H9 (cell line): ENCODE measurements around the gene ZNHIT3. TPM values are rescaled to one million over a fixed set of nuclear protein-coding genes. Genes with fewer than 3 reads are reported as not detected.

Source experiments
- DNase-seq: peaks from one replicate; pipeline ENCODE4 v3.0.0-alpha.2; 2017
- H2AFZ ChIP-seq: one replicate; pipeline ENCODE4 v1.6.1; 2013; ENCODE audit warnings: mild to moderate bottlenecking, low read length, control low read depth, moderate library complexity
- H2AK5ac ChIP-seq: 2 replicates; pipeline ENCODE4 v1.6.1; 2013; ENCODE audit warnings: low read length, control low read depth, mixed read lengths; ENCODE audit not compliant: insufficient read length
- H2BK120ac ChIP-seq: one replicate; pipeline ENCODE4 v1.6.1; 2013; ENCODE audit warnings: low read depth, mild to moderate bottlenecking, low read length, control low read depth, inconsistent platforms; ENCODE audit not compliant: poor library complexity, severe bottlenecking
- H2BK12ac ChIP-seq: 2 replicates; pipeline ENCODE4 v1.6.1; 2013; ENCODE audit warnings: low read length, control low read depth, mixed read lengths, low read depth; ENCODE audit not compliant: insufficient read length
- H2BK15ac ChIP-seq: 2 replicates; pipeline ENCODE4 v1.6.1; 2013; ENCODE audit warnings: low read depth, low read length, control low read depth
- H2BK20ac ChIP-seq: one replicate; pipeline ENCODE4 v1.6.1; 2013; ENCODE audit warnings: low read depth, mild to moderate bottlenecking, low read length, control low read depth, inconsistent platforms; ENCODE audit not compliant: poor library complexity, severe bottlenecking
- H2BK5ac ChIP-seq: 2 replicates; pipeline ENCODE4 v1.6.1; 2013; ENCODE audit warnings: low read length, control low read depth, mixed read lengths; ENCODE audit not compliant: insufficient read length
- H3K14ac ChIP-seq: 2 replicates; pipeline ENCODE4 v1.6.1; 2013; ENCODE audit warnings: low read length, control low read depth; ENCODE audit not compliant: insufficient read depth
- H3K18ac ChIP-seq: 2 replicates; pipeline ENCODE4 v1.6.1; 2013; ENCODE audit warnings: low read depth, mild to moderate bottlenecking, mixed read lengths, low read length, control low read depth; ENCODE audit not compliant: insufficient read length
- H3K23ac ChIP-seq: 2 replicates; pipeline ENCODE4 v1.6.1; 2013; ENCODE audit warnings: low read length, control low read depth, mixed read lengths, low read depth; ENCODE audit not compliant: insufficient read length
- H3K23me2 ChIP-seq: 2 replicates; pipeline ENCODE4 v1.6.1; 2013; ENCODE audit warnings: low read depth, mild to moderate bottlenecking, mixed read lengths, low read length, control low read depth; ENCODE audit not compliant: insufficient read length, poor library complexity, severe bottlenecking
- H3K27ac ChIP-seq: 2 replicates; pipeline ENCODE4 v1.5.1; 2013; ENCODE audit warnings: low read length, control low read depth, mixed read lengths, low read depth; ENCODE audit not compliant: insufficient read length
- H3K27me3 ChIP-seq: 2 replicates; pipeline ENCODE4 v1.6.1; 2013; ENCODE audit warnings: low read length, control low read depth, inconsistent platforms; ENCODE audit not compliant: insufficient read depth
- H3K4ac ChIP-seq: 2 replicates; pipeline ENCODE4 v1.6.1; 2013; ENCODE audit warnings: low read depth, mild to moderate bottlenecking, control low read depth, inconsistent platforms, low read length, moderate library complexity
- H3K4me1 ChIP-seq: 2 replicates; pipeline ENCODE4 v1.6.1; 2013; ENCODE audit warnings: low read length, control low read depth, inconsistent platforms; ENCODE audit not compliant: insufficient read depth
- H3K4me2 ChIP-seq: 2 replicates; pipeline ENCODE4 v1.6.1; 2013; ENCODE audit warnings: low read length, control low read depth, mixed read lengths; ENCODE audit not compliant: insufficient read length, insufficient read depth
- H3K56ac ChIP-seq: 2 replicates; pipeline ENCODE4 v1.6.1; 2013; ENCODE audit warnings: low read depth, mild to moderate bottlenecking, mixed read lengths, low read length, control low read depth; ENCODE audit not compliant: insufficient read length
- H3K79me1 ChIP-seq: 2 replicates; pipeline ENCODE4 v1.6.1; 2013; ENCODE audit warnings: low read depth, mild to moderate bottlenecking, moderate library complexity, low read length, control low read depth, inconsistent platforms; ENCODE audit not compliant: insufficient read depth, poor library complexity, severe bottlenecking
- H3K79me2 ChIP-seq: 2 replicates; pipeline ENCODE4 v1.6.1; 2013; ENCODE audit warnings: low read length, control low read depth, inconsistent platforms; ENCODE audit not compliant: insufficient read depth
- H3K9ac ChIP-seq: 2 replicates; pipeline ENCODE4 v1.6.1; 2013; ENCODE audit warnings: low read length, control low read depth, mixed read lengths; ENCODE audit not compliant: insufficient read length; ENCODE audit errors: extremely low read depth
- H3K9me3 ChIP-seq: one replicate; pipeline ENCODE4 v1.6.1; 2013; ENCODE audit warnings: low read depth, low read length, inconsistent platforms; ENCODE audit not compliant: control insufficient read depth
- H3T11ph ChIP-seq: one replicate; pipeline ENCODE4 v1.6.1; 2013; ENCODE audit warnings: mild to moderate bottlenecking, low read length, control low read depth, inconsistent platforms
- H4K20me1 ChIP-seq: one replicate; pipeline ENCODE4 v1.6.1; 2013; ENCODE audit not compliant: control insufficient read depth, insufficient read length, insufficient read depth
- H4K5ac ChIP-seq: 2 replicates; pipeline ENCODE4 v1.6.1; 2013; ENCODE audit warnings: low read depth, mild to moderate bottlenecking, mixed read lengths, low read length, control low read depth; ENCODE audit not compliant: insufficient read length
- H4K8ac ChIP-seq: replicated peaks from 2 replicates; pipeline ENCODE4 v1.6.1; 2013; ENCODE audit warnings: low read length, control low read depth, mixed read lengths, low read depth; ENCODE audit not compliant: insufficient read length
- H4K91ac ChIP-seq: 2 replicates; pipeline ENCODE4 v1.6.1; 2013; ENCODE audit warnings: low read depth, mild to moderate bottlenecking, moderate library complexity, mixed read lengths, low read length, control low read depth; ENCODE audit not compliant: insufficient read length
- H3K27ac Mint-ChIP-seq, 3 experiments: 2 replicates in 2 of 3; 3 replicates in 1 of 3; pipeline ENCODE4 v1.8.0; 2020 to 2021; ENCODE audit warnings: mixed read lengths in 3 of 3, mild to moderate bottlenecking in 1 of 3, moderate library complexity in 1 of 3
- H3K27me3 Mint-ChIP-seq: 2 replicates; pipeline ENCODE4 v1.8.0; 2021; ENCODE audit warnings: low read depth, mild to moderate bottlenecking, moderate library complexity, mixed read lengths
- H3K36me3 Mint-ChIP-seq, 3 experiments: 2 replicates in 2 of 3; 3 replicates in 1 of 3; pipeline ENCODE4 v1.8.0; 2020 to 2021; ENCODE audit warnings: low read depth in 3 of 3, mixed read lengths in 3 of 3; ENCODE audit not compliant: insufficient read depth in 1 of 3
- H3K4me1 Mint-ChIP-seq, 2 experiments: 2 replicates each; pipeline ENCODE4 v1.8.0; 2020; ENCODE audit warnings: mixed read lengths in 2 of 2
- H3K4me3 Mint-ChIP-seq, 2 experiments: 2 replicates in 1 of 2; 3 replicates in 1 of 2; pipeline ENCODE4 v1.8.0; 2020 to 2021; ENCODE audit warnings: mild to moderate bottlenecking in 2 of 2, mixed read lengths in 2 of 2, moderate library complexity in 1 of 2
- H3K9me3 Mint-ChIP-seq, 2 experiments: 2 replicates in 1 of 2; 3 replicates in 1 of 2; pipeline ENCODE4 v1.8.0; 2020; ENCODE audit warnings: mild to moderate bottlenecking in 2 of 2, mixed read lengths in 2 of 2, moderate library complexity in 1 of 2
- CTCF ChIP-seq: fragments of 200-600 bp; sonication (generic); conservative IDR thresholded peaks from 3 replicates; pipeline ENCODE4 v1.8.0; 2021; ENCODE audit warnings: antibody characterized with exemption, mild to moderate bottlenecking
- WGBS: extraction: QIAGEN DNeasy Blood & Tissue Kit; methylation state at CpG from one replicate; pipeline ENCODE4 v1.1.7; 2013; ENCODE audit warnings: missing lambda C conversion rate, low lambda C conversion rate, mixed read lengths; ENCODE audit not compliant: insufficient read length; ENCODE audit errors: extremely low coverage; 5-methylcytosine and 5-hydroxymethylcytosine counted together
- total RNA-seq: library from RNA; stranded (reverse); gene quantifications from 2 replicates; pipeline ENCODE4 v1.2.1, GENCODE V29; 2021

ZNHIT3 gene
- total RNA-seq, 1 experiment from 2014 or later, result 64.7 TPM

GRCh38 chr17:36498155-36498554 is 11.7 kb downstream of the ZNHIT3 start:
- no peak overlapping the region; a peak in 1 of 7 replicates for H3K27ac Mint-ChIP-seq
- Histone ChIP-seq H2BK5ac (no peak overlapping the region), H3K27me3 (no peaks in the 10 kb centered on the region), H3K18ac (no peak overlapping the region), H3K79me1 (no peaks in the 10 kb centered on the region), H2AK5ac (no peak overlapping the region), H3K79me2 (no peaks in the 10 kb centered on the region), H3K9ac (no peak overlapping the region), H4K5ac (no peak overlapping the region), H4K20me1 (no peaks in the 10 kb centered on the region), H3K23me2 (no peaks in the 10 kb centered on the region), H2BK120ac (no peak overlapping the region), H3K56ac (no peak overlapping the region), H3K4ac (no peak overlapping the region), H3K14ac (no peak overlapping the region), H3K4me2 (no peak overlapping the region), H2BK15ac (no peak overlapping the region), H4K8ac (no peak overlapping the region), H3K4me1 (no peaks in the 10 kb centered on the region), H3K9me3 (no peaks in the 10 kb centered on the region), H3T11ph (no peak overlapping the region), H2BK12ac (no peak overlapping the region), H3K27ac (no peak overlapping the region), H2BK20ac (no peak overlapping the region), H2AFZ (no peak overlapping the region), H3K23ac (no peak overlapping the region), H4K91ac (no peak overlapping the region)
- TF ChIP-seq CTCF, result no peak
- no peaks in the 10 kb centered on the region for H3K4me1 Mint-ChIP-seq
- no peaks in the 10 kb centered on the region for H3K27me3 Mint-ChIP-seq
- H3K36me3 Mint-ChIP-seq, result peaks cover 31 to 83% (median 77%) of the 10 kb centered on the region in 3 experiments; a peak in 6 of 7 replicates
- peak; percentile 20 for DNase-seq
- no CpG with 5 or more reads among the region's 9 CpGs for WGBS
- H3K4me3 Mint-ChIP-seq, result no peak overlapping the region
- H3K9me3 Mint-ChIP-seq, result no peaks in the 10 kb centered on the region
